Fibroblast of skin of right biceps (primary cell): ENCODE measurements around the gene LCAT.
A peak's percentile ranks its signal among the peaks of the same experiment; 100 is the strongest.
"Not testable (repeated sequence)": the region's sequence is repeated elsewhere in the genome, so short reads cannot be mapped to it uniquely, and the experiment has no call there.

Experiments
- DNase-seq: peaks from one replicate; pipeline ENCODE4 v3.0.0-alpha.2; 2013

Gene LCAT

DNA sequence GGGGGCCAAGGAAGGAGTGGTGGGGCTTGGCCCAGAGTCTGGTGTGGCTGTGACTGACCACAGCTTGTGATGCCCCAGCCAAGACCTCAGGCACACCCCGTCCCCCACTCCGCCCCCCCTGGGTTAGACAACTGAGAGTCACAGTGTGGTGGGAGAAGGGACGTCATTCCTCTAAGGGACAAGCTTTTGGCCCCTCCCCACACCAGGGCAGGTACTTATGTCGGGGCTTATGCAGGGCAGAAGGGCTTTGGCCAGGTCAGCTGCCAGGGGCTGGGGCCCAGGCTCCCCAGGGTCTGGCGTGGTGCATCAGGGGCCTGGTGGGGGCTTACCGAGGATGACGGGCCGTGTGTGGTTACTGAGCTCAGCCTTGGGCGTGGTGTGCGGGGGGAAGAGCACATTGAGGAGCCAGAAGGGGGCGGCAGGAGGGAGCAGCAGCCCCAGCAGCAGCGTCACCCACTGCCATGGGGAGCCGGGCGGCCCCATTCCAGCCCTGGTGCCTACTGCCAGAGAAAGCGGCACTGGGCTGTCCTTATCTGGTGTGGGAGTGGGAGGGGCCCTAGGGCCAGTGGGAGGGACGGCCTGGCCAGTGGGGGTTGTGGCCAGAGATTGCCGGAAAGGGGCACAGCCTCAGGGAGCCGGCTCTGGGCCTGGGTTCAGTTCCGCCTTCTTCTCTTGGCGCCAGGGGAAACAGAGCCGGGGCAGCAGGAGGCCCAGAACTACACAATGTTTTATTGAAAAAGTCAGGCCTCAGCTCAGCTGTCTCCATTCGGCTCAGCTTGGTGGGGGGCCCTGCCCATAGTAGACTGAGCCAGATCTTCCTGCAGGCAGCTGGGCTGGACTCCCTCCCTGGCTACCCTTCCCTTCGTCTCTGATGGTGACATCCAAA lies at the start of gene LCAT:
TSS of gene LCAT (minus strand) at position 502 of the 886 bp plus-strand sequence. CDS start at position 483, 19 bp downstream.
- DNase-seq, result no peak

- peak; percentile 75 for DNase-seq
Measured at GRCh38 chr16:67993207-67994039, 49.5 kb upstream of the LCAT start.

DNA sequence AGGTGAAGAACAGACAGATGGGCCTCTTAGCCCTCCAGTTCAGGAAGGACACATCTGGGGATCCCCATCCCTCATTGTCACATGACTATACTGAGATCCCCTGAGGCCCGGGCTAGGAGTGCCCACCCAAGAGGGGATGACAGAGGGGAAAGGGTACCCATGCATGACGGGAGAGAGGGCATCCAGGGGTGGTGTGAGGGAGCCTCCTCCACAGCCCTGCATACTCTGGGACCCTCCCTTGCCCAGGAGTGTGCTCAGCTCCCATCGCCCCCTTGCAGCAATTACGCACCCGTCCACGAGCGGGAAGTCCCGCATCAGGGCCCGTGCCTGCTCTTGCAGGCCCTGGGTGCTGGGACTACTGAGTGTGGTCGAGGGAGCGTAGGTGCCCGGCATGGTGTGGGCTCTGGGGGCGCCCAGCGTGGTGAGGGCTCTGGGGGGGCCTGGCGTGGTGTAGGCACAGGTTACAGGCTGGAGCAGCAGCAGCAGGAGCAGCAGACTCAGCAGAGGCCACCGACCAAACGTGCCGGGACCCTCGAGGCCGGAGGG lies 48.8 kb upstream of the LCAT start:
- no peak for DNase-seq

DNA sequence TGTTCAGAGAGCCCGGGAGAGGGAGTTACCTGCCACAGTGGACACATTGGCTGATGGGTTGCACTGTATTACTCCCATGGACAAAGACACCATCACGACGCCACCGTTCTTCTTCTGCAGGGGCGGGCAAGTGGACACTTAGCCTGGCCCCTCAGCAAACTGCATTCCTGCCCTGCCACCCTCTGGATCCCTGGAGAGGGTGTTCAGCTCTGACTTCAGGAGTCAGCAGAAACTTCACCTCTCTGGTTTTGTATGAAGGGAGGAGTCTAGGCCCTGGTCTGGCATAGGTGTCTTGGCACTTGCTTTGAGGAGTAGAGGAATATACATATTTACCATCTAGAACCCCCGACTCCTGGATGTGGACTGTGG lies 46.1 kb upstream of the LCAT start:
- DNase-seq, result no peak

DNA sequence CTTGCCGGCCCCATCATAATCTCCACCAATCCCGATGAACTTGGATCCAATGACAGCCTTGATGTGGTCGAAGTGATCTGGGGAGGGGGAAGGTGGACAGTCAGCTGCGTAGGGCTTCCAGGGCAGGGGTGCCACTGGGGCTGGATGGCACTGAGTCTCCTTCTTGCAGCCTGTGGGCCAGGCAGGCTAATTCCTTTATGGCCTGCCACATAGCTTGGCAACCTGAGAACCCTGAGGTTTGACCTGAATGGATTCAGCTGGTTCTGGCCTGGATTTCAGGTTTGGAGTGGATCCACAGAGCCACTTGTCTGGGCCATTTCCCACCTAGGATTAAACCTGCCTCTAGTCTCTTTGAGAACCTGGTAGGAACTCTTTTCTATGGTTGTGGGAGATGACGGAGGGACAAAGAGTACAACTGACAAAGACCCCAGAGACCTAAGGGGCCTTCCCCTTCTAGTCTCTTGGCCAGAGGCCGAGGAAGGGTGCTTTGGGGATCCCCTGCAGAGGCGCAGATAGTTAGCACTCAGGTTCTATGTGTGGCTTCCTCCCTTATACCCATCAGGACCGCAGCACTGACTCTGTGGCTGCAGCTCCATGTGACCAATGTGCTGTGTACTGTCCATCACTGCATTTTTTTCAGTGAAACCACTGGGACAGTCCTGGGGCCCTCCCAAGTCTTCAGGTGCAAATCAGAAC lies 45.5 kb upstream of the LCAT start:
- DNase-seq, result no peak

DNA sequence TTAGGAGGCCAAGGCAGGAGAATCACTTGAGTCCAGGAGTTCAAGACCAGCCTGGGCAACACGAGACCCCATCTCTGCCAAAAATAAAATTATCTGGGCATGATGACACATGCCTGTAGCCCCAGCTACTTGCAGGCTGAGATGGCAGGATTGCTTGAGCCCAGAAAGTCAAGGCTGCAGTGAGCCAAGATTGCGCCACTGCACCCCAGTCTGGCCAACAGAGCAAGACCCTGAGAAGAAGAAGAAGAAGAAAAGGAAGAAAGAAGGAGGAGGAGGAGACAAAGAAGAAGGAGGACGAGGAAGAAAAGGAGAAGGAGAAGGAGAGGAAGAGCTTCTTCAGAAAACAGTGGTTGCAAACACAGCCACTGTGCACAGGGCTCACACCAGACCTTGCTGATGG lies 44.8 kb upstream of the LCAT start:
- DNase-seq, result no peak

- no peak for DNase-seq
Measured at GRCh38 chr16:67987460-67988160, 43.7 kb upstream of the LCAT start.

DNA sequence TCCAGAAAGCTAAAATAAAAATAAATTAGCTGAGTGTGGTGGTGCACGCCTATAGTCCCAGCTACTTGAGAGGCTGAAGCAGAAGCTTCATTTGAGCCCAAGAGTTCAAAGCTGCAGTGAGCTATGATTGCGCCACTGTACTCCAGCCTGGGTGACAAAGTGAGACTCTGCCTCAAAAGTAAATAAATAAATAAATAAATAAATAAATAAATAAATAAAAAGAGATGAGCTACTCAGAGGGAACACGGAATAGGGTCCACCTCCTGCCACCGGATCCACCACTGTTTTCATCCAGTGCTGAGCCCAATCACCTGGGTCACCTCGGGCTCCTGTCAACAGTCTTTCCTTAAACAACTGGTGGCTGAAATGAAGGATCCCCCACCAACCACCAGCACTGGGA lies 43.0 kb upstream of the LCAT start:
- no peak for DNase-seq

DNA sequence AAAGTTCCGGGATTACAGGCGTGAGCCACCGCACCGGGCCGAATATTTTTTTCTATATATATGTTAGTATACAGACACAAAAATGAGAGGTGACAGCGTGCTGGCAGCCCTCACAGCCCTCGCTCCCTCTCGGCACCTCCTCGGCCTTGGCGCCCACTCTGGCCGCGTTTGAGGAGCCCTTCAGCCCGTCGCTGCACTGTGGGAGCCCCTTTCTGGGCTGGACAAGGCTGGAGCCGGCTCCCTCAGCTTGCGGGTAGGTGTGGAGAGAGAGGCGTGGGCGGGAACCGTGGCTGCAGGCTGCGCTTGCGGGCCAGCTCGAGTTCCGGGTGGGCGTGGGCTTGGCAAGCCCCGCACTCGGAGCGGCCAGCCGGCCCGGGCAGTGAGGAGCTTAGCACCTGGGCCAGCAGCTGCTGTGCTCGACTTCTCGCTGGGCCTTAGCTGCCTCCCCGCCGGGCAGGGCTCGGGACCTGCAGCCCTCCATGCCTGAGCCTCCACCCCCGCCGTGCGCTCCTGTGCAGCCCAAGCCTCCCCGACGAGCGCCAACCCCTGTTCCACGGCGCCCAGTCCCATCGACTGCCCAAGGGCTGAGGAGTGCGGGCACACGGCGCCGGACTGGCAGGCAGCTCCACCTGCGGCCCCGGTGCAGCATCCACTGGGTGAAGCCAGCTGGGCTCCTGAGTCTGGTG lies 38.2 kb upstream of the LCAT start:
- no peak for DNase-seq

- no peak for DNase-seq
Measured at GRCh38 chr16:67979955-67980678, 36.2 kb upstream of the LCAT start, which contains the start of gene DPEP3. Gene DPEP3, minus strand, starts transcription at chr16:67980499. Its CDS starts 119 bp downstream, at chr16:67980380.

DNA sequence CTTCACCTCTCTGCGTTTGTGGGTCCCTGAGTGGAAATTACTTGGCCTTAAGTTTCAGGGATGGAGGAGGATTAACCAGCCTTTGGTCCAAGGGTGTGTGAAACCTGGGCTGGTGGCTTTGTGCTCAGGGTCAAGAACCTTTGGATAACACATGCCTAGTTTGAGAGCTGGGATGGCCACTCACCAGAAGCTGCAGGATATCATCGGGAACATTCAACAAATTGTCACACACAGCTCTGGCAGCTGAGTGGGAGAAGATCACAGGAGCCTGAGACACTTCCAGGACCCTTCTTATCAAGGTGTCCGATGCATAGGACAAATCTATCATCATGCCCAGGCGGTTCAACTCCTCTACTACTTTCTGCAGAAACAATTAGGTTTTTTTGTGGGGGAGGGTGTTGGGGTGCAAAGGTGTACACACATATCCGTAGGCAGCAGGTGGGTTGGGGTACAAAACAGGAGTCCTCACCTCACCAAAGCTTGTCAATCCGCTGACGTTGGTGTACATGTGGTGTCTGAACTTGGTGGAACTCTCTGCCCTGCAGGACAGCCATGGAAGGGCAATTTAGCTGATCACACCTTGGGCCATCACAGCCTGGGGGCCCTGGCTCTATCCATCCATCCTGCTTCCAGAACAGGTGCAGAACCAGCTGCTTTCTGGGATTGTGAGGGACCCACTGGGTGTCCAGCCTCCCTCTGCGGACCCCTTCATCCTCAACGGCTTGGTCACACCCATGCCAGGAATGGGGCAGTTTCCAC lies 33.7 kb upstream of the LCAT start:
- no peak for DNase-seq

- no peak for DNase-seq
Measured at GRCh38 chr16:67977005-67977404, 33.1 kb upstream of the LCAT start.

GRCh38 chr16:67976205-67976604 lies 32.3 kb upstream of the LCAT start:
- no peak for DNase-seq

- no peak for DNase-seq
Measured at GRCh38 chr16:67975321-67976105, 31.6 kb upstream of the LCAT start.

GRCh38 chr16:67972285-67972684 lies 28.4 kb upstream of the LCAT start:
- not testable (repeated sequence) for DNase-seq

- DNase-seq, result no peak
Measured at GRCh38 chr16:67971111-67971510, 27.2 kb upstream of the LCAT start.

DNA sequence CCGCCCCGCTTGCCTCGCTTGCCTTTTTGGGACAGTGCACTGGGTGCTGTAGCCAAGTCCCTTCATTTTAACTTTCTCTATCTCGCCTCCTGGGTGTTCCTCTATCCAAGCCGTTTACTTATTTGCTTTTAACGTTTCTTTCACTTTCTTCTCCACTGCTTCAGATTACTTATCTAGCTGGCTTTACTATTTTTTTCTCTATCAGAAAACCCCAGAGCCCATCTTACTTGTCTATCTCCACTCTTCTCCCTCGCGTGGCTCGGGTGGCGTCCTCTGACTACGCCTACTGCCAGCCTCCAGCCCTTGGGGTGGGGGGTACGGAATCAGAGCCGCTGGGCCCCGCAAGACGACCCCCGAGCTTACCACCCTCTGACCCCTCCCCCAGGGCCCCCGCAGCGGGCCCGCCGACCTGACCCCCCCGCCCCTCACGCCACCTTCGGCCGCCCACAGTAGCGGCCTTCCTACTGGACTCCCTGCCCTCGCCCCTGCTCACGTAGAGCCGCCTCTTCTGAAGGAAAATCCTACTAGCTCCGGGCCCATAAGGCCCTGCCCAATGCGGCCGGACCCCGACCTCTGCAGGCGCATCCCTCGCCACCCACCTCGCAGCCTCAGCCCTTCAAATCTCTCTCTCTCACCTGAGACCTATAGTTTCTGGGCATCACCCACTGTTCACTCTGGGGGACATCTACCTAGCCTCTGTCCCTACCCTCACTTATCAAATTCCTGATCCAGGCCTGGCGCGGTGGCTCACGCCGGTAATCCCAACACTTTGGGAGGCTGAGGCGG lies 25.5 kb upstream of the LCAT start:
- DNase-seq, result no peak
